ENCODE results near the gene AGTRAP. TPM values are rescaled to one million over a fixed set of nuclear protein-coding genes. Genes with fewer than 3 reads are reported as not detected.

AGTRAP gene
- total and polyA plus RNA-seq, 2 donors (not counting 1 experiment from before 2014, with no cell fraction given): 25.5 to 58.8 TPM

DNA sequence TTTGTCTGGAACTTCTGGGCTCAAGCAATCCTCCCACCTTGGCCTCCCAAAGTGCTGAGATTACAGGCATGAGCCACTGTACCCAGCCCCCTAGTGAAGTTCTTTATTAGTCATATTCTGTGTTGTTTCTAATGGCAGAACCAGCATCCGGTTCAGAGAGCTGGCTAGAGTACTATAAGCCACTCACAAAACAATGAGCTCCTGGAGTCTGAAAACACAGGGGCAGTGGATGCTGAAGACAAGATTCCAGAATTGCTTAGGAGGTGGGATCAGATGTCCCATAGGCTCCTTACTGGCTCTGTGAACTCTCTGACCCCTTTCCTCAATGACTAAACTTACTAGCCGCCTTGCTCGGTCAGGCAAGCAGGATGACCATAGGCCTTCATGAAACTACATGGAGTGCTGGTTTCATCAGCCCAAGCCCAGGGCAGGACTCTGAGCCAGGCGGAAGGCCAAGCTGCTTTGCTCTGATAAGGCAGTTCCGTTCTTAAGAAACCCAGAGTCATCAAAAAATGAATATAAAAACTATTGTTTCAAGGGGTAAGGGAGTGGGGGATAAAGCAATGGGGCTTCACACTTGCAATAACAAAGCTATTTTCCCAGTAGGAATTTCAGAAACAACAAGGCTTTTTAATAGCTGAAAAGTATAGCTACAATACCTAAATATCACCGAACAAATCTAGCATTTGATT is 61.7 kb downstream of the AGTRAP start:
- H3K4me2 ChIP-seq (ENCODE audit: extremely low read depth, insufficient read depth, low read length): no peak overlapping the region
- H3K4me1 ChIP-seq (ENCODE audit: control insufficient read depth, extremely low read depth, insufficient read depth, low read length): peaks cover 13% of the 10 kb centered on the region
- no peak overlapping the region for H3K4me3 ChIP-seq (replicated peaks in 1 of 4; ENCODE audit: control extremely low read depth in 1 of 4, insufficient read depth in 1 of 4, low read depth in 3 of 4, low read length in 4 of 4)
- TF ChIP-seq, protein P1, sequence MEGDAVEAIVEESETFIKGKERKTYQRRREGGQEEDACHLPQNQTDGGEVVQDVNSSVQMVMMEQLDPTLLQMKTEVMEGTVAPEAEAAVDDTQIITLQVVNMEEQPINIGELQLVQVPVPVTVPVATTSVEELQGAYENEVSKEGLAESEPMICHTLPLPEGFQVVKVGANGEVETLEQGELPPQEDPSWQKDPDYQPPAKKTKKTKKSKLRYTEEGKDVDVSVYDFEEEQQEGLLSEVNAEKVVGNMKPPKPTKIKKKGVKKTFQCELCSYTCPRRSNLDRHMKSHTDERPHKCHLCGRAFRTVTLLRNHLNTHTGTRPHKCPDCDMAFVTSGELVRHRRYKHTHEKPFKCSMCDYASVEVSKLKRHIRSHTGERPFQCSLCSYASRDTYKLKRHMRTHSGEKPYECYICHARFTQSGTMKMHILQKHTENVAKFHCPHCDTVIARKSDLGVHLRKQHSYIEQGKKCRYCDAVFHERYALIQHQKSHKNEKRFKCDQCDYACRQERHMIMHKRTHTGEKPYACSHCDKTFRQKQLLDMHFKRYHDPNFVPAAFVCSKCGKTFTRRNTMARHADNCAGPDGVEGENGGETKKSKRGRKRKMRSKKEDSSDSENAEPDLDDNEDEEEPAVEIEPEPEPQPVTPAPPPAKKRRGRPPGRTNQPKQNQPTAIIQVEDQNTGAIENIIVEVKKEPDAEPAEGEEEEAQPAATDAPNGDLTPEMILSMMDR (conservative IDR thresholded peaks at IDR 0.05 in 1 of 2, IDR thresholded peaks at IDR 0.05 in 1 of 2; ENCODE audit: low read depth in 1 of 2, low read length in 2 of 2): no peak
- no peak for TF ChIP-seq EZH2 (IDR thresholded peaks at IDR 0.05; ENCODE audit: low read length, missing control alignments)
- no peak overlapping the region for H3K9ac ChIP-seq (ENCODE audit: insufficient read depth, low read length)
- no peak overlapping the region for H3K27ac ChIP-seq (ENCODE audit: insufficient read depth, low read length)
- no peaks in the 10 kb centered on the region for H4K20me1 ChIP-seq (ENCODE audit: control insufficient read depth, extremely low read depth, insufficient read depth, low read length)
- H3K9me3 ChIP-seq (ENCODE audit: control insufficient read depth, insufficient read depth, low read depth, low read length): no peaks in the 10 kb centered on the region
- H3K79me2 ChIP-seq (ENCODE audit: control insufficient read depth, insufficient read depth, low read length): peaks cover 18% of the 10 kb centered on the region
- peaks cover 34% of the 10 kb centered on the region for H3K36me3 ChIP-seq (ENCODE audit: control insufficient read depth, insufficient read depth, low read length)
- peak; percentile 25 to 78 for DNase-seq (ENCODE audit: low read depth in 2 of 2)
- no peak overlapping the region for H2AFZ ChIP-seq (ENCODE audit: low read length)
- no peaks in the 10 kb centered on the region for H3K27me3 ChIP-seq (ENCODE audit: control insufficient read depth, insufficient read depth, low read length)

DNA sequence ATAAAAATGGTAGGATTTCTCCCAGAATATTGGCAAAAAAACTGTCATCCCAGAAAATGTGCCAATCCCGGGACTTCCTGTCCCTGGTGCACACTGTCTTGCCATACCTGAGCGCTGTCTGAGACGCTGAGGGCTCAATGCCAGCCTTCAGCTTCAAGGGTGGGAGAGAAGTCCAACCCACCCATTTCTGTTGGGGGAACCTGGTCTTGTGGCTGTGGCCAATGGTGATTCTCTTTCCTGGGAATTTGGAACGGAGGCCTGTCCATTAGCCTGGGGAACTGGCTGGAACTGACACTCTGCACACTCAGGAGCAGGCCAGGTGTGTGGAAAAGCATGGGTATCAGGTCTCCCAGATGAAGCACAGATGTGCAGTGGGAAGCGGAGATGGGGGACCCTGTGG is 63.2 kb downstream of the AGTRAP start:
- no peak for DNase-seq (ENCODE audit: low read depth in 2 of 2)
- Histone ChIP-seq H3K9me3 (ENCODE audit: control insufficient read depth, insufficient read depth, low read depth, low read length) (no peaks in the 10 kb centered on the region), H4K20me1 (ENCODE audit: control insufficient read depth, extremely low read depth, insufficient read depth, low read length) (no peaks in the 10 kb centered on the region), H3K9ac (ENCODE audit: insufficient read depth, low read length) (no peak overlapping the region), H3K4me3 (replicated peaks in 1 of 4; ENCODE audit: control extremely low read depth in 1 of 4, insufficient read depth in 1 of 4, low read depth in 3 of 4, low read length in 4 of 4) (no peak overlapping the region), H3K79me2 (ENCODE audit: control insufficient read depth, insufficient read depth, low read length) (peaks cover 24% of the 10 kb centered on the region), H3K4me1 (ENCODE audit: control insufficient read depth, extremely low read depth, insufficient read depth, low read length) (peaks cover 13% of the 10 kb centered on the region), H3K36me3 (ENCODE audit: control insufficient read depth, insufficient read depth, low read length) (peaks cover 27% of the 10 kb centered on the region), H3K27me3 (ENCODE audit: control insufficient read depth, insufficient read depth, low read length) (no peaks in the 10 kb centered on the region), H3K4me2 (ENCODE audit: extremely low read depth, insufficient read depth, low read length) (no peak overlapping the region), H3K27ac (ENCODE audit: insufficient read depth, low read length) (no peak overlapping the region), H2AFZ (ENCODE audit: low read length) (no peak overlapping the region)
- TF ChIP-seq EZH2 (IDR thresholded peaks at IDR 0.05; ENCODE audit: low read length, missing control alignments): no peak
- TF ChIP-seq, protein P1 (conservative IDR thresholded peaks at IDR 0.05 in 1 of 2, IDR thresholded peaks at IDR 0.05 in 1 of 2; ENCODE audit: low read depth in 1 of 2, low read length in 2 of 2): no peak

DNA sequence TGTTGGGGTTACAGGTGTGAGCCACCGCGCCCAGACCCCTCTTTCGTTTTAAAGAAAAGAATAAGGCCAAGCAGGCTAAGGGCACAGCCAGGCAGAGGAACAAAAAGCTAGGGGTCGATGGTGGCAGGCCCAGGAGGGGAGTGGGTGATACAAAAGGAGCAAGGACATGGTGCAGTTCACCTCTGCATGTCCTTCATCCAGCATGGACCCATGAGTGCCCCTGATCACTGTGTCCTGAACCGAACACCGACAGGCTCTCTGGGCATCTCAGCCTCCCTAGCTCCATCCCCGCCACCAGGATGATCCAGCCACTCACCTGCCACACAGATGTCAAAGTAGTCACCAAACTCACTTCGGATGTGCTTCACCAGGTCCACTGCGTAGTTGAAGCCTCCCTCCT is 64.0 kb downstream of the AGTRAP start:
- no peak overlapping the region for H3K4me2 ChIP-seq (ENCODE audit: extremely low read depth, insufficient read depth, low read length)
- H3K27ac ChIP-seq (ENCODE audit: insufficient read depth, low read length): no peak overlapping the region
- H3K9me3 ChIP-seq (ENCODE audit: control insufficient read depth, insufficient read depth, low read depth, low read length): no peaks in the 10 kb centered on the region
- H3K4me1 ChIP-seq (ENCODE audit: control insufficient read depth, extremely low read depth, insufficient read depth, low read length): peaks cover 19% of the 10 kb centered on the region
- H3K4me3 ChIP-seq (replicated peaks in 1 of 4; ENCODE audit: control extremely low read depth in 1 of 4, insufficient read depth in 1 of 4, low read depth in 3 of 4, low read length in 4 of 4): no peak overlapping the region
- no peak for DNase-seq (ENCODE audit: low read depth in 2 of 2)
- no peaks in the 10 kb centered on the region for H3K27me3 ChIP-seq (ENCODE audit: control insufficient read depth, insufficient read depth, low read length)
- no peak overlapping the region for H2AFZ ChIP-seq (ENCODE audit: low read length)
- H3K79me2 ChIP-seq (ENCODE audit: control insufficient read depth, insufficient read depth, low read length): peaks cover 24% of the 10 kb centered on the region
- H3K36me3 ChIP-seq (ENCODE audit: control insufficient read depth, insufficient read depth, low read length): peaks cover 21% of the 10 kb centered on the region
- H3K9ac ChIP-seq (ENCODE audit: insufficient read depth, low read length): no peak overlapping the region
- H4K20me1 ChIP-seq (ENCODE audit: control insufficient read depth, extremely low read depth, insufficient read depth, low read length): no peaks in the 10 kb centered on the region
- no peak for TF ChIP-seq EZH2 (IDR thresholded peaks at IDR 0.05; ENCODE audit: low read length, missing control alignments)
- TF ChIP-seq, protein P1 (conservative IDR thresholded peaks at IDR 0.05 in 1 of 2, IDR thresholded peaks at IDR 0.05 in 1 of 2; ENCODE audit: low read depth in 1 of 2, low read length in 2 of 2): no peak

Data from fibroblast of lung (primary cell).